NCI-H1694 treated with DMSO at 0.1 percent for 48 hours (cell line): ENCODE data around the gene ESRRA.
"Not testable (repeated sequence)": the region's sequence is repeated elsewhere in the genome, so short reads cannot be mapped to it uniquely, and the experiment has no call there.

Experiments used
- DNase-seq: peaks from one replicate; lab custom pipeline; 2025; lab: John Stamatoyannopoulos, UW

The ESRRA gene

GRCh38 chr11:64292460-64293254, 12.7 kb upstream of the ESRRA start:
- DNase-seq: no peak

DNA sequence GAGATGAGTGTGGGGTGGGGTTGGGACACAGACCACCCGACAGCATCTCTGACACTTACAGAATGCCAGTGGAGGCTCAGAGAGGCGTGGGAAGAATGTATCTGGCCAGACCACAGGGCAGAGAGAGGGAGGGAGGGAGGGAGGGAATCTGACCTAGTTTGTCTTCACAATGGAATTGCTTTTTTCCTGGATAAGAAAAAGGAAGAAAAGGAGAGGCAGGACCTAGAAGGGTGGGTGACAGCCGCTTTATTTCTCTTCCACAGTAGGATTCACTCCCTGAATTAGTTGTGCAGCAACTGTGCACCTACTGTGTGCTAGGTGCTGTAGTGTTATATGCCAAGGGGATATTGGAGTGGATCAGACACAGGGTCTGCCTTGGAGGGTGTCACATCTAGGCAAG, 10.6 kb upstream of the ESRRA start:
- DNase-seq: no peak

GRCh38 chr11:64295760-64296159, 9.6 kb upstream of the ESRRA start:
- DNase-seq: no peak

- DNase-seq: no peak
Measured at GRCh38 chr11:64296236-64296635, 9.1 kb upstream of the ESRRA start.

GRCh38 chr11:64296830-64297698, 8.3 kb upstream of the ESRRA start:
- no peak for DNase-seq

GRCh38 chr11:64297699-64298358, 7.5 kb upstream of the ESRRA start:
- DNase-seq: no peak

DNA sequence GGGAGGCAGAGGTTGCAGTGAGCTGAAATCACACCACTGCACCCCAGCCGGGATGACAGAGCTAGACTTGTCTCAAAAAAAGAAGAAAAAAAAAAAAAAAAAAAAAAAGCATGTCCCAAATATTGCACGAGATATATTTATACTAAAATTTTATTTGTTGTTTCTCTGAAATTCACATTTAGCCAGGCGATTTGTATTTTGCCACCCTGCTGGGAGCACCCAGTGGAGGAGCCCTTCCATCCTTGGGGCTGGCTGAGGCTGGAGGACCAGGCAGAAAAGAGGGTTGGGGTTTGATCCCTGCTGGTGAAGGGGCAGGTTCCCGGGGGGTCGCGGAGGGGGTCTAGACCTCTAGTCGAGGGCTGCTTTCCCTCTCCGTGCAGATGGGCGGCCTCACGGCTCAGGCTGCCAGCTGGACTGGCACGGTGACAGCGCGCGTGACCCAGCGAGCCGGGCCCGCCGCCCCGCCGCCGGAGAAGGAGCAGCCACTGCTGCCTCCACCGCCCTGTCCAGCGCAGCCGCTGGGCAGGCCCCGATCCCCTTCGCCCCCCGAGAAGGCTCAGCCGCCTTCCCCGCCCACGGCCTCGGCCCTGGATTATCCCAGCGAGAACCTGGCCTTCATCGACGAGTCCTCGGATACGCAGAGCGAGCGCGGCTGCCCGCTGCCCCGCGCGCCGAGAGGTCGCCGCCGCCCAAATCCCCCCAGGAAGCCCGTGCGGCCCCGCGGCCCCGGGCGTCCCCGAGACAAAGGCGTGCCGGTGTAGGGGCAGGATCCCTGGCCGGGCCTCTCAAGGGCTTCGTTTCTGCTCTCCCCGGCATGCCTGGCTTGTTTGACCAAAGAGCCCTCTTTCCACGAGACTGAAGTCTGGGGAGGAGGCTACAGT, 6.1 kb upstream of the ESRRA start:
- no peak for DNase-seq

GRCh38 chr11:64299847-64300648, 5.3 kb upstream of the ESRRA start, which contains the start of gene CATSPERZ:
Gene CATSPERZ, plus strand, starts transcription at chr11:64300358. Its CDS starts 53 bp downstream, at chr11:64300411.
- DNase-seq: no peak

DNA sequence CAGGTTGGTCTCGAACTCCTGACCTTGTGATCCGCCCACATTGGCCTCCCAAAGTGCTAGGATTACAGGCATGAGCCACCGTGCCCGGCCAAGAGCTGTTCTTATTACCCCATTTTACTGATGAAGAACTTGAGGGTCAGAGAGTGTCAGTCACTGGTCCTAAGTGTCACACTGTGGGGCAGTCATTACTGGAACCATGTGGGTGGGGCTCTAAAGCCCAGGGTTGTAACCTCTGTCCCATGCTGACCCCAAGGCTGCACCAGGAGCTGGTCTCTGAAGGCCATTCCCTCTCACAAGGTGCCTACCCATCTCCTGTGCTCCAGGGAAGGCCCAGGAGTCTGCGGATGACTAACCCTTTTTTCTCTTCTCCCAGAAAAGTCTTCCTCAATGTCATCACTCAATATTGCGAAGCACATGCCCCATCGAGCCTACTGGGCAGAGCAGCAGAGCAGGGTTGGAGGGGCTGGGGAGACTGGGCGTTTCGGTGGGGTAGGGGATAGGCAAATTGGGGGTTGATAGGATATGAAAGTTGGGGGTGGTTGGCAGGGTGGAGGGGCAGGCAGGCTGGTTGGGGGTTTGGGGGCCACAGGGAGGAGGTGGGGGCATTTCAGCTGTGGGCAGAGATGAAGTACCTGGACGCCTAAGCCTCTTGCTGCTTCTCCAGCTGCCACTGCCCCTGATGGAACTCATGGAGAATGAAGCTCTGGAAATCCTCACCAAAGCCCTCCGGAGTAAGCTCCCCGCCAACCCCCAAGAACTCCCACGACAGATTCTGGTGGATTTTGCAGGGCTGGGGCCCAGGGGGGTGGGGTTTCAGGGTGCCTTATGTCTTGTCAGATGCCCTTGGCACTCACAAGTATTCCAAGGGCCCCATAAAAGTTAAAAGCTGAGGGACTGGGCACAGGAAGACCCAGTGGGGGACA, 2.0 kb upstream of the ESRRA start:
- no peak for DNase-seq

DNA sequence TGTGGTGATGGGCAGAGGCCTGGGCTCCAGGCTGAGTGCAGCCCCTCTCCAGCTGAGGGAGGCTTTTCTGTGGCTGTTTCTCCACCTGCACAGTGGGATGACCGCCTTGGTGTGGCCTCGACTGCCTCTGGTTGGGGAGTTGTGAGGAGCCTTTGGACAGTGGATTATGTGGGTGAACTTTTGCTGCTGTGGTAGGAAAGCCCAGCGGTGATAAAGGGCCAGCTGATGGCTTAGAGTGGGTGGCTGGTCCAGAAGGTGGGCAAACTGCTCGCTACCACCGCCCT, 1.4 kb upstream of the ESRRA start:
- DNase-seq: no peak

- DNase-seq: peak; percentile 77
Measured at GRCh38 chr11:64304316-64305072, 830 bp upstream of the ESRRA start.

GRCh38 chr11:64305691-64306562, 603 bp downstream of the ESRRA start:
- no peak for DNase-seq

GRCh38 chr11:64306563-64306875, 1.2 kb downstream of the ESRRA start:
- DNase-seq: no peak

- DNase-seq: no peak
Measured at GRCh38 chr11:64306876-64307622, 1.7 kb downstream of the ESRRA start.

DNA sequence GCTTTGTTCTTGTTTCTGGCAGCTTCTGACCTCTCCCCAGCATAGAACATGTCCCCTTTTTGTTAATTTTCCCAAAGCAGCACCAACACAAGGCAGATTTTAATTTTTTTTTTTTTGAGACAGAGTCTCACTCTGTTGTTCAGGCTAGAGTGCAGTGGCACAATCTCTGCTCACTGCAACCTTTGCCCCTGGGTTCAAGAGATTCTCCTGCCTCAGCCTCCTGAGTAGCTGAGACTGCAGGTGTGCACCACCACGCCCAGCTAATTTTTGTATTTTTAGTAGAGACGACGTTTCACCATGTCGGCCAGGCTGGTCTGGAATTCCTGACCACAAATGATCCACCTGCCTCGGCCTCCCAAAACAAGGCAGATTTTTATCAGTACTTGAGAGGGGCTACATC, 2.5 kb downstream of the ESRRA start:
- DNase-seq: not testable (repeated sequence)

- DNase-seq: no peak
Measured at GRCh38 chr11:64312947-64313346, 7.6 kb downstream of the ESRRA start.

DNA sequence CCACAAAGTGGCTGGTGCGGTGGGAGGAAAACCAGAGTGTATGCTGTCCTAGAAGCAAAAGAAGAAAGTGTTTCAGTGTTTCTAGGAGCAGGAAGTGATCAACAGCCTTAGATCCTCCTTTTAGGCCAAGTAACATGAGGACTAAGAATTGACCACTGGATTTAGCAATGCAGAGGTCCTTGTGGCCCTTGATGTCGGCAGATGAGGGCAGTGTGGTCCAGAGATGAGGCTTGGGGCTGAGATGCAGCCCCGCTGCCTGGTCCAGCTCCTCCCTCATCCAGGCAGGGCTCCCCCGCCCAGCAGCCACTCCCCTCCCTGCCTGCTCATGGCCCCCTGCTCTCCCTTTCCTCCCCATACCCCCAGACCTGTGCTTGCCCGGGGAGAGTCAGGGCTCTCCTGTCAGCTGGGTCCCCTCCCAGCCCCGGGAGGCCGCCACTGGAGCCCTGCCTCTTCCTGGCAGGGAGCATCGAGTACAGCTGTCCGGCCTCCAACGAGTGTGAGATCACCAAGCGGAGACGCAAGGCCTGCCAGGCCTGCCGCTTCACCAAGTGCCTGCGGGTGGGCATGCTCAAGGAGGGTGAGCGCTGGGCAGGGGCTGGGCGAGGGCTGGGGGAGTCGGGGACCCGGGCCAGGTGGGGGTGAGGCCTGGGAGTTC, 8.3 kb downstream of the ESRRA start:
- no peak for DNase-seq
